Fibroblast of lung (primary cell): Measurements from ENCODE around the gene RASSF8.

Source experiments
- EZH2 ChIP-seq: IDR thresholded peaks from 2 replicates; pipeline ENCODE4 v1.5.1; 2012; ENCODE audit warnings: low read length, control low read depth, mild to moderate bottlenecking; ENCODE audit errors: missing control alignments
- TF ChIP-seq, protein P1 (sequence below), 2 donors: IDR thresholded peaks in 1 of 2; conservative IDR thresholded peaks in 1 of 2; 1 replicate in 1 of 2; 2 replicates in 1 of 2; pipeline ENCODE4 v1.5.1; 2011 to 2012; ENCODE audit warnings: low read length in 2 of 2, control low read depth in 1 of 2, inconsistent platforms in 1 of 2, low read depth in 1 of 2, mild to moderate bottlenecking in 1 of 2

DNA sequence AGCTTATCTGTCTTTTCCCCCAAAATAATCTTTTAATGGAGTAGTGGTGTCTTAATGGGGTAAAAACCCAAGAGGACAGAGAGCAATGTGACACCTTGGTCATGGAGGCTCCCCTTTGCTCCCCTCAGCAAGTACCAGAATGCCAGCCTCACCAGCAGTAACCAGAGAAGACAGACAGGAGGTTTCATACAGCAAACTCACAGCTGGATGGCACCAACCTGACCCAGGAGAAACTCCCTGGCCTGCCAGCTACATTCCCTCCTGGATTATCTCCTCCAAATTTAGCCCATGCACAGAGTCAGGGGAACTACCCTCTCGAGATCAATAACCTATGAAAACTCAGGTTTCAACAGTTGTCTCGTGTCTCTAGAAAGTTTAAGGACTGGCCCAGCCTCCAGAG is 150.4 kb downstream of the RASSF8 start:
- TF ChIP-seq, protein P1, sequence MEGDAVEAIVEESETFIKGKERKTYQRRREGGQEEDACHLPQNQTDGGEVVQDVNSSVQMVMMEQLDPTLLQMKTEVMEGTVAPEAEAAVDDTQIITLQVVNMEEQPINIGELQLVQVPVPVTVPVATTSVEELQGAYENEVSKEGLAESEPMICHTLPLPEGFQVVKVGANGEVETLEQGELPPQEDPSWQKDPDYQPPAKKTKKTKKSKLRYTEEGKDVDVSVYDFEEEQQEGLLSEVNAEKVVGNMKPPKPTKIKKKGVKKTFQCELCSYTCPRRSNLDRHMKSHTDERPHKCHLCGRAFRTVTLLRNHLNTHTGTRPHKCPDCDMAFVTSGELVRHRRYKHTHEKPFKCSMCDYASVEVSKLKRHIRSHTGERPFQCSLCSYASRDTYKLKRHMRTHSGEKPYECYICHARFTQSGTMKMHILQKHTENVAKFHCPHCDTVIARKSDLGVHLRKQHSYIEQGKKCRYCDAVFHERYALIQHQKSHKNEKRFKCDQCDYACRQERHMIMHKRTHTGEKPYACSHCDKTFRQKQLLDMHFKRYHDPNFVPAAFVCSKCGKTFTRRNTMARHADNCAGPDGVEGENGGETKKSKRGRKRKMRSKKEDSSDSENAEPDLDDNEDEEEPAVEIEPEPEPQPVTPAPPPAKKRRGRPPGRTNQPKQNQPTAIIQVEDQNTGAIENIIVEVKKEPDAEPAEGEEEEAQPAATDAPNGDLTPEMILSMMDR (conservative IDR thresholded peaks at IDR 0.05 in 1 of 2, IDR thresholded peaks at IDR 0.05 in 1 of 2; ENCODE audit: low read depth in 1 of 2, low read length in 2 of 2): no peak
- no peak for TF ChIP-seq EZH2
